ENCODE measurements around the gene UNC13B. TPM values are rescaled to one million over a fixed set of nuclear protein-coding genes. Genes with fewer than 3 reads are reported as not detected.

The UNC13B gene
- total and polyA plus RNA-seq, 2 of the 8 experiments (the other 6 are each of a cell fraction or from before 2014, with no cell fraction given): 23.1 to 51.7 TPM

- WGBS, 2 experiments (ENCODE audit: extremely low coverage in 1 of 2, insufficient coverage in 1 of 2, insufficient read length in 1 of 2, insufficient replicate concordance in 2 of 2, low coverage in 1 of 2, low lambda C conversion rate in 2 of 2, missing lambda C conversion rate in 1 of 2): 47% methylated on average over 9 of the region's 12 CpGs; no CpG with 5 or more reads in 1 of the 2 experiments
- Histone ChIP-seq H3K4me2 (ENCODE audit: insufficient read depth in 1 of 2, low read depth in 2 of 2, low read length in 2 of 2) (peak overlapping the region; percentile 53 to 99), H3K36me3 (ENCODE audit: control insufficient read depth in 2 of 4, insufficient read depth in 4 of 4, low read length in 3 of 4) (no peaks in the 10 kb centered on the region), H3K23ac (ENCODE audit: insufficient read length) (no peak overlapping the region), H4K20me1 (replicated peaks in 1 of 2; ENCODE audit: control insufficient read depth in 1 of 2, insufficient read depth in 2 of 2, low read length in 2 of 2) (peaks cover 2 to 3% of the 10 kb centered on the region in 2 experiments), H2BK120ac (replicated peaks; ENCODE audit: low read depth, low read length) (no peak overlapping the region), H4K91ac (replicated peaks; ENCODE audit: insufficient read length, low read length) (peak overlapping the region; percentile 27), H3K4me3 (ENCODE audit: extremely low read depth in 1 of 4, insufficient read depth in 2 of 4, low read depth in 3 of 4, low read length in 4 of 4) (peak overlapping the region; percentile 49 to 83 (median 76)), H3K27me3 (replicated peaks in 1 of 4; ENCODE audit: control insufficient read depth in 3 of 4, extremely low read depth in 1 of 4, insufficient read depth in 3 of 4, low read length in 3 of 4) (no peaks in the 10 kb centered on the region), H2BK15ac (ENCODE audit: low read length) (0 out of 2 replicates have a peak overlapping the region, but pooled peaks have one; percentile 61), H3K56ac (replicated peaks; ENCODE audit: insufficient read length, low read depth, low read length) (no peak overlapping the region), H2BK5ac (ENCODE audit: low read depth, low read length) (peak overlapping the region; percentile 91), H3K4me1 (replicated peaks in 1 of 4; ENCODE audit: control insufficient read depth in 3 of 4, insufficient read depth in 4 of 4, low read length in 3 of 4) (peaks cover 4 to 25% (median 11%) of the 10 kb centered on the region in 4 experiments; a peak in 6 of 7 replicates), H3K79me2 (ENCODE audit: control insufficient read depth in 1 of 2, insufficient read depth in 2 of 2, low read length in 2 of 2) (no peaks in the 10 kb centered on the region; a peak in 1 of 4 replicates), H4K8ac (ENCODE audit: extremely low read depth, insufficient read depth, low read length) (no peak overlapping the region), H3K23me2 (ENCODE audit: low read depth, low read length) (peaks cover 23% of the 10 kb centered on the region), H3K4ac (replicated peaks; ENCODE audit: insufficient read length, low read depth, low read length) (peak overlapping the region; percentile 86), H3K9me3 (ENCODE audit: insufficient read depth in 2 of 2, low read depth in 1 of 2, low read length in 1 of 2) (no peaks in the 10 kb centered on the region), H3K14ac (ENCODE audit: insufficient read length) (no peak overlapping the region), H3K27ac (ENCODE audit: low read depth, low read length) (peak overlapping the region; percentile 76), H3K18ac (ENCODE audit: extremely low read depth, low read length) (peak overlapping the region; percentile 90), H3K9ac (replicated peaks in 1 of 4; ENCODE audit: extremely low read depth in 1 of 4, low read depth in 3 of 4, low read length in 3 of 4) (peak overlapping the region in 2 of 4 experiments; percentile 43 to 55; a peak in 3 of 7 replicates), H4K5ac (ENCODE audit: insufficient read length, low read depth, low read length) (no peak overlapping the region), H2BK20ac (ENCODE audit: low read length) (no peak overlapping the region), H3K79me1 (ENCODE audit: low read depth, low read length) (no peaks in the 10 kb centered on the region), H2AFZ (ENCODE audit: low read length) (no peak overlapping the region), H2BK12ac (ENCODE audit: low read depth, low read length) (no peak overlapping the region; the same call in 1 of the 2 replicates), H2AK5ac (ENCODE audit: low read depth, low read length) (no peak overlapping the region)
- CTCF ChIA-PET (ENCODE audit: partially characterized antibody): interaction anchor here (0.6 to 5.5 kb wide), 7 partner anchors 11 to 306 kb away, joined by 3 to 26 read pairs (median 4); partner anchors contain the start of gene PIGO
- FAIRE-seq (no peak), DNase-seq (ENCODE audit: low read depth in 1 of 2, low spot score in 2 of 2) (peak in 1 of 2 experiments; percentile 54)
- POLR2A ChIA-PET (ENCODE audit: partially characterized antibody): interaction anchor here (0.8 to 10.3 kb wide), 7 partner anchors 14 to 47 kb away, joined by 3 to 151 read pairs (median 4); partner anchors contain the start of genes FANCG, PIGO, STOML2 and UNC13B
- TF ChIP-seq BRCA1 (IDR thresholded peaks at IDR 0.05; ENCODE audit: low read depth, low read length) (no peak), SIN3A (conservative IDR thresholded peaks at IDR 0.05 in 1 of 2, IDR thresholded peaks at IDR 0.05 in 1 of 2; ENCODE audit: low read depth in 1 of 2, low read length in 2 of 2) (0 out of 4 replicates have a peak, but pooled peaks of 1 of the 2 experiments have one; percentile 69)
Observed at GRCh38 chr9:35114840-35115628, 46.8 kb upstream of the UNC13B start.
